Motor neuron (in vitro differentiated cells): ENCODE data around the gene SMC3. TPM values are rescaled to one million over a fixed set of nuclear protein-coding genes. Genes with fewer than 3 reads are reported as not detected.
A peak's percentile ranks its signal among the peaks of the same experiment; 100 is the strongest.
"Not testable (repeated sequence)": the region's sequence is repeated elsewhere in the genome, so short reads cannot be mapped to it uniquely, and the experiment has no call there.

Experiments used
- ATAC-seq, 8 experiments: fragments of 200-7000 bp; cut with Tn5 transposase; replicated peaks in 6 of 8; 2 replicates each; pipeline ENCODE4 v1.8.0; 2021; ENCODE audit warnings: mild to moderate bottlenecking in 8 of 8, moderate library complexity in 8 of 8
- H3K27ac ChIP-seq, 2 donors: fragments of 250-450 bp; sonication (Bioruptor Pico); 2 replicates each; pipeline ENCODE4 v1.9.0; 2021; ENCODE audit warnings: antibody characterized with exemption in 2 of 2, mild to moderate bottlenecking in 2 of 2, moderate library complexity in 1 of 2
- H3K4me1 ChIP-seq, 2 donors: fragments of 250-450 bp; sonication (Bioruptor Pico); replicated peaks in 1 of 2; 2 replicates each; pipeline ENCODE4 v1.6.1; 2021; ENCODE audit warnings: antibody characterized with exemption in 2 of 2, mild to moderate bottlenecking in 2 of 2, moderate library complexity in 1 of 2
- H3K4me3 ChIP-seq, 5 donors: fragments of 250-450 bp; sonication (Bioruptor Pico); 2 replicates each; pipeline ENCODE4 v1.9.0; 2021; ENCODE audit warnings: antibody characterized with exemption in 5 of 5, mild to moderate bottlenecking in 5 of 5, moderate library complexity in 4 of 5
- WGBS, 10 experiments: fragments of 450-650 bp; shearing (Covaris generic); methylation state at CpG; one replicate each; pipeline ENCODE4 v1.0.0; 2022; 5-methylcytosine and 5-hydroxymethylcytosine counted together
- in situ Hi-C, 9 experiments: fragments of 400-800 bp; cut with MboI; loops; one replicate each; pipeline ENCODE4 v1.15.0; 2021; ENCODE audit warnings: low sequenced_read_pairs in 9 of 9, low pct_unique_long_range_greater_than_20kb in 2 of 9; ENCODE audit not compliant: unreplicated experiment in 9 of 9
- total RNA-seq, 8 experiments: library from RNA; unstranded; fragments of 300-600 nt; gene quantifications; 2 replicates each; pipeline versions ENCODE4 v1.2.3 to v1.2.4, GENCODE V29; 2022

SMC3 gene
- total RNA-seq, 8 experiments from 2014 or later: 15.2 to 92.6 (median 46.6) TPM

DNA sequence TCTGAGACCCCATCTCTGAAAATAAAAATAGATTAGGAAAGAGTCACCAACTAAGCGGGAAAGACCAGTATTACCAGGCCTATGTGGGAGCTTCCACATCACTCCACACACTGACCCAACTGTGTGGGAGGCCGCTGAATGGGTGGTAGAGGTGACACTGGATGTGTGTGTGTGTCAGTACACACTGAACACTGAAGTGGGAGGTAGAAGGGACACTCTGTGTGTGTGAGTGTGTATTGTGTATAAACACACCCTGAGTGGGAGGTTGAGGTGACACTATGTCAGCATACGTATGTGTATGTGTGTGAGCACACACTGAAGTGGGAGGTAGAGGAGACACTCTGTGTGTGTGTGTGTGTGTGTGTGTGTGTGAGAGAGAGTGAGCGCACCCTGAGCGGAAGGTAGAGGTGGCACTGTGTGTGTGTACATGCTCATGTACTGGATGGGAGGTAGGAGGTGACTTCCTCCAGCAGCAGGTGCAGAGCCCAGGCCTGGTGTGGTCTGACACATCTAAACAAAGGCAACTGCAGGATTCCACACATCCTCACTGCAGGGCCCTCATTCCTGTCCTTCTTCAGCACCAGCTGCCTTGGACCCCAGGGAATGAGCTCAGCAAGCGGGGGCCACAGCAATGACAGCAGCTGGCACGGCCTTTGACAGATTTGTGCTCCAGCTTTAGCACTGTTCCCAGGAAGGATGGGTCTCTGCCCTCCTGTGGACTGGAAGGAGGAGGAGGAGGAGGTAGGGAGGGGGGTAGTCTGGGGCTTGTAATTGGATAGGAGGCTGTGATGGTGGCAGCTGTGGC, 50.1 kb downstream of the SMC3 start:
- Histone ChIP-seq H3K4me1 (peaks cover 9% of the 10 kb centered on the region in 2 donors), H3K4me3 (no peak overlapping the region), H3K27ac (peak overlapping the region in 1 of 2 donors; percentile 7)
- WGBS, 10 experiments: 40 to 100% (median 69%) methylated on average over 1 to 3 of the region's 7 CpGs; no CpG with 5 or more reads in 6 of the 10 experiments
- in situ Hi-C loops: loop anchor here in 6 of 9 experiments (25.0 kb wide), 3 partner anchors 120 to 1520 kb away; no protein-coding TSS in a partner anchor
- peak in 5 of 8 experiments; percentile 65 to 87 (median 78) for ATAC-seq

DNA sequence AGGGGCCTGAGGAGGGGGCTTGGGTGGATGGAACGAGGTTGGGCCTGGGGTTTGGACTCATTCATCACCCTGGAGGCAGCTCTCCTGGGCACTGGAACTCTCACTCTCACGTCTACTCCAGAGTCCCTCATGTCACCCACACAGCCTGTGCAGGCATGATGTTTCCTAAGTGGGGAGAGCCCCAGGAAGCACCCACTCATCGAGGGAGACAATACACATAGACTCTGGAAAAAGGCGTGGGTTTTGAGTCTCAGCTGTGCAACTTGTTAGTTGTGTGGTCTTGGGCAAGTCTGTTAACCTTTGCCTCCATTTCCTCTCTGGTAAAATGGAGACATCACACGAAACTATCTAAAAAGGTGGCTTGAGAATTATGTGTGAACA, 50.7 kb downstream of the SMC3 start:
- Histone ChIP-seq H3K4me1 (peaks cover 9% of the 10 kb centered on the region in 2 donors), H3K27ac (peak overlapping the region in 1 of 2 donors; percentile 7), H3K4me3 (no peak overlapping the region)
- in situ Hi-C loops: loop anchor here in 6 of 9 experiments (25.0 kb wide), 3 partner anchors 119 to 1519 kb away; no protein-coding TSS in a partner anchor
- WGBS, 10 experiments: 0 to 100% (median 100%) methylated on average over 1 to 2 of the region's 5 CpGs; no CpG with 5 or more reads in 5 of the 10 experiments
- no peak for ATAC-seq

DNA sequence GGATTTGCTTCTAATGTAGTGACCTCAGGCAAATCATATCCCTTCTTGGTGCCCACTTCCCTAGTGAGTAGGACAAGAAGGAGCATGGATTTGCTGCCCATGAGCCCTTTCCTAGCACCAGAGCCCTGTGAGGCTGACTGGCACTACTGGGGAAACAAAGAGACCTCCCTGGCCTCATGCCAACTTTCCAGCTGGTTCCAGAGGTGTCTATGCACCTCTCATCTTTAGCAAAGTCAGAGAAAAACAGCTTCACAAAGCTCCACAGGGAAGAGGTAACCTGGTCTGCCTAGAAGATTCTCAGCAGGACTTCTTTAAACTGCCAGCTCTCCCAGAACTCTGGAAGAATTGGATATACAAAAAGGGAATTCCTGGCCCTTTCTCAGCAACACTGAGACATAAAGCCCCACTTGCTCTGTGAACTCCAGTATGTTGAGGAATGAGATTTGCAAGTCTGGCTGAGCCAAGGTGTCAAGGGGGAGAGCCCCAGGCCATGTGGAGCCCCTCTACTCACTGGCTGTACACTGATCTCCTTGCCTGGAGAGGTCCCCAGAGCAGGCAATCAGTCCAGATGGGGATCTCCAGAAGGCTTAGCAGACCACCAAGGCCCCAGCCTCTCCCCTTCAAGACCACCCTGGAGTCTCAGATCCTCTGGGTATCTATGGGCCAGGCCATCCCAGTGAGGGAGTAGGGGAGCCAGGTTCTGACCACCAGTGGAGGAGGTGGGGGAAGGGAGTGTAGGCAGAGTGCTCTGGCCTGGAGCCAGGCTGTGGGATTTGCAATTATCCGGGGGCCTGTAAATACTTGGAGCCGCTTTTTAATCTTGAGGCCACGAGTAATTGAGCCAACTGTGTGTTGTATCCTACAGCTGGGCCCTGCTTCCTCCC, 52.3 kb downstream of the SMC3 start:
- Histone ChIP-seq H3K4me3 (no peak overlapping the region), H3K27ac (no peak overlapping the region), H3K4me1 (peaks cover 9% of the 10 kb centered on the region in 2 donors)
- in situ Hi-C loops: loop anchor here in 6 of 9 experiments (25.0 kb wide), 3 partner anchors 118 to 1518 kb away; no protein-coding TSS in a partner anchor
- no peak for ATAC-seq
- 90 to 100% methylated on average over 2 of the region's 3 CpGs; no CpG with 5 or more reads in 8 of the 10 experiments for WGBS, 10 experiments

DNA sequence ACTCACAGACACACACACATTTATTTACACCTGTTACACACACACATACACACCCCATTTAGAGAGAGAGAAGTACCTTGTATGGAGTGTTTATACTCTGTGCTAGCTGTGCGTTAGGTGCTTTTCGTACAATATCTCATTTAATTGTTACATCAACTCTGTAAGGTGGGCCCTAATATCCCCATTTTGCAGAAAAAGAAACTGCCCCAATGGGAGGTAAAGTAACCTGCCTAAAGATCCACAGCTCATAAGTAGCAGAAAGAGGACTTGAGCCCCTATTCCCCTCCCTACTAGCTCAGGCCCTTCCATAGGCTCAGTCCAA, 52.9 kb downstream of the SMC3 start:
- peaks cover 9% of the 10 kb centered on the region in 2 donors for H3K4me1 ChIP-seq
- in situ Hi-C loops: loop anchor here in 6 of 9 experiments (25.0 kb wide), 3 partner anchors 117 to 1517 kb away; no protein-coding TSS in a partner anchor
- H3K4me3 ChIP-seq: no peak overlapping the region
- no peak overlapping the region for H3K27ac ChIP-seq
- ATAC-seq: no peak
- WGBS, 10 experiments: 100% methylated on average over 1 to 2 of the region's 2 CpGs; no CpG with 5 or more reads in 7 of the 10 experiments

DNA sequence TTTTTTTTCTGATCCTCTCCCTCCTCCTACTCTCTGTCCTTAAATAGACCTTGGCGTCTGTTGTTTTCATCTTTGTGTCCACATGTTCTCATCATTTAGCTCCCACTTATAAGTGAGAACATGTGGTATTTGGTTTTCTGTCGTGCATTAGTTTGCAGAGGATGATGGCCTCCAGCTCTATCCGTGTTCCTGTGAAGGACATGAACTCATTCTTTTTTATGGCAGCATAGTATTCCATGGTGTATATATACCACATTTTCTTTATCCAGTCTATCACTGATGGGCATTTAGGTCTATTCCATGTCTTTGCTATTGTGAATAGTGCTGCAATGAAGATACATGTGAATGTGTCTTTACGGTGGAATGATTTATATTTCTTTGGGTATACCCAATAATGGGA, 55.8 kb downstream of the SMC3 start:
- 0 to 100% (median 82%) methylated on average over 1 to 3 of the region's 4 CpGs for WGBS, 10 experiments
- not testable (repeated sequence) for H3K4me3 ChIP-seq, H3K4me1 ChIP-seq, H3K27ac ChIP-seq, ATAC-seq
- in situ Hi-C loops: loop anchor here in 6 of 9 experiments (25.0 kb wide), 3 partner anchors 114 to 1514 kb away; no protein-coding TSS in a partner anchor

DNA sequence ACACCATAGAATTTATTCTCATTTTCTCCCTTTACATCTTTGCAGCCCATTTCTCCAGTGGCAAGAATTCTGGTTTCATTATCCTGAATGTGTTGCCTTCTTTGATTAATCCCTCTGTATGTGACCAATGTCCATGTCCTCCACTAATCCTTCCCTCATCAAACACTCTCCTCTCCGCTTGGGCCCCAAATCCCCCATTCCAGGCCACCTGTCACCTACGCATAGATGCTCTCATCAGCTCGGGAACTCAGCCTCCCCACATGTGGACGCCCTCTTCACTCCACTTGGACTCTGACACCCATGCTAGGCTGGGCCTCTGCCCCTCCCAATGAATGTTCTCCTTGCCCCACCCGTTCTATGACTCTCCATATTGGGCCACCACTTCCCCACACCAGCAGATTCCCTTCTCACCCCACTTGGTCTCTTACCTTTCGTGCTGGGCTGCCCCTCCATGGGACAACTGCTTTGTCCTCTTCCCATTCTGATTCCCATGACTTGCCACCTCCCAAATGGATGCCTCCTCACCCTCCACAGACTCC, 57.9 kb downstream of the SMC3 start:
- H3K4me1 ChIP-seq: no peaks in the 10 kb centered on the region
- no peak overlapping the region for H3K4me3 ChIP-seq
- 53 to 100% (median 85%) methylated on average over 1 to 6 of the region's 6 CpGs; no CpG with 5 or more reads in 3 of the 10 experiments for WGBS, 10 experiments
- ATAC-seq: peak in 1 of 8 experiments; percentile 19
- in situ Hi-C loops: no loop called here
- no peak overlapping the region for H3K27ac ChIP-seq

DNA sequence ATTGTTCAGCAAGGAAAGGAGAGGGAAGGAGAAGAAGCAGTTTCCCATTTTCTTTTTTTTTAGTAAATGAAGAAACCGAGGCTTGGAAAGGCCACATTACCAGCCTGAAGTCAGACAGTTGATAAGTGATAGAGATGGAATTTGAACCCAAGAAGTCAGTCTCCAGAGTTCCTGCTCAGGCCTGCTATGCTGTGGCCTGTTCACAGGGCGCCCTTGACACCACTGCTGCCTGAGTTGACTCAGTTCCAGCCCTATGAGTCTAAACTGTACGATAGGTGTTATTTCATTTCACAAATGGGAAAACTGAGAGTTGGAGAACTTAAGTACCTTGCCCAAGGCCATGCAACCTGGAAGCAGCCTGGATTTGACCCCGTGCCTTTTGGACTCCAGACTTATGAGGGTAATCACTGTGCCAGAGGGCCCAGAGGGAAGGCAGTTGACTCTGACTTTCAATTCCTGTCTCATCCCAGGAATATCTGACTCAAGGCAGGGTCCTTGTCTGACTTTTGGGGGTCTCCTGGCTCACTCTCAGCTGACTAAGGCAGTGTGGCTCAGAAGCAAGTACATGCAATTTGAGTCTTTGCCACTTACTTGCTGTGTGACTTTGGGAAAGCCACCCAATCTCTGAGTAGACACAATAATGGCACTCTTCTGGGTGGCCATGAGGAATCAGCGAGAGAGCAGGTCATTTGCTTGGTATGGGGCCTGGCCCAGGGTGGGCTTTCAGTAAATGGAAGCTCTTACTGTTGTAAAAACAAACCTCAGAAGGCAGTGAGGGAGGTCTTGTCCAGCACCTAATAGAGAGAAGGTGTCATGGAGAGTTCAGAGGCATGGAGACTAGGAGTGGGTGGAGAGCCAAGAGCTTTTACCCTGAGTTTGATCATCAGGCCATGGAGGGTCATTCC, 58.7 kb downstream of the SMC3 start:
- 0 to 95% (median 82%) methylated on average over 1 to 5 of the region's 5 CpGs; no CpG with 5 or more reads in 1 of the 10 experiments for WGBS, 10 experiments
- no peaks in the 10 kb centered on the region for H3K4me1 ChIP-seq
- no peak overlapping the region for H3K27ac ChIP-seq
- no peak for ATAC-seq
- H3K4me3 ChIP-seq: no peak overlapping the region
- in situ Hi-C loops: no loop called here

DNA sequence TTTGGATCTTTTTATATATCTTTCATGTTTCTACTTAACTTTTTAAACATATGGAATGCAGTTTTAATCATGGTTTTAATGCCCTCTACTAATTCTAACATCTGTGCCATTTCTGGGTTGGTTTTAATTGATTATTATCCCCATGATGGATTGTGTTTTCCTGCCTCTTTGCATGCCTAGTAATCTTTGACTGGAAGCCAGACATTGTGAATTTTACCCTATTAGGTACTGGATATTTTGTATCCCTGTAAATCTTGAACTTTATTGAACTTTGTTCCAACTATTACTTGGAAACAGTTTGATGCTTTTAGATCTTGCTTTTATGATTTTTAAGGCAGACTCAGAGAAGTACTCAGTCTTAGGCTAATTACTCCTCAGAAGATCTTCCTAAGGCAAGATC, 60.7 kb downstream of the SMC3 start:
- no peaks in the 10 kb centered on the region for H3K4me1 ChIP-seq
- no peak overlapping the region for H3K27ac ChIP-seq
- in situ Hi-C loops: no loop called here
- no peak for ATAC-seq
- no peak overlapping the region for H3K4me3 ChIP-seq

DNA sequence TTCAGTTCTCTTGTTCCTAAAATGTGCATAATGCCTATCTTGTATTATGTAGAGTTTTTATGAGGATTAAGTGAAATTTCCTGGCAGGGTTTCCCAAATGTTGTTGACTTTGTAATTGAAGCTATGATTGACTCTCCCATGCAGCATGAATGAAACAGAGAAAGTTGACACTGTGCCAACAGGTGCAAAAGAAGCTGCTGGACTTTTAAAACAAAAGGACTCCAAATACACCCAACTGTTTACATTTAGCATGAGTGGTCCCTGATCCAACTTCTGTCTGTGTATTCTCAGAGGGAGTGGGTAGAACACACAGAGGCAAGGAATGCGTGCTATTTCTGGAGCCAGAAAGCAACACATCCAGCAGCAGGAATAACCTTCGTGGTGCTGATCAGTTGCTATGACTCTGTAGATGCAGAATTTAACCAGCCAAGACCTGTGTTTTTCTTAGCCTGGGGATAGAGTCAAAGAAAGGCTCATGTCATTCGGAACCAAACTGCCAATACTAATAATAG, 62.2 kb downstream of the SMC3 start:
- in situ Hi-C loops: no loop called here

DNA sequence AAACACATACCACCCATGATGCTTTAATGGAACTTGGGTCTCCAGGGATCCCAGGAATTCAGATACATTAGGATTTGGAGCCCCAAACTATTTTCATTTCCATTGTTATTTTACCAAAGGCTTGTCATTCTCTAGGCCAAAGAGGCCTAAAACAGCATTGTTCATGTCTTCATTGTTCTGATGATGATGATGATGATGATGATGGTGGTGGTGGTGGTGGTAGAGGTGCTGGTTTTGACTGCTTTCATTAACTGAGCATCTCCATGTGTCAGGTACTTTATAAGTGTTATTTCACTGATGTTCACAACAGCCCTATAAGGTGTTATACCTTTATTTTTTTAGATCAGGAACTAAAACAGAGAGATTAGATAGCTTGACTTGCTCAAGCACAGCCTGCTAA, 64.4 kb downstream of the SMC3 start:
- in situ Hi-C loops: no loop called here

More for the DNA sequence above, 62.2 kb downstream of the SMC3 start:
- peak in 6 of 8 experiments; percentile 21 to 97 (median 66) for ATAC-seq
- Histone ChIP-seq H3K27ac (no peak overlapping the region), H3K4me3 (no peak overlapping the region), H3K4me1 (no peaks in the 10 kb centered on the region)
- 40 to 100% (median 75%) methylated on average over 1 to 3 of the region's 3 CpGs; no CpG with 5 or more reads in 3 of the 10 experiments for WGBS, 10 experiments

DNA sequence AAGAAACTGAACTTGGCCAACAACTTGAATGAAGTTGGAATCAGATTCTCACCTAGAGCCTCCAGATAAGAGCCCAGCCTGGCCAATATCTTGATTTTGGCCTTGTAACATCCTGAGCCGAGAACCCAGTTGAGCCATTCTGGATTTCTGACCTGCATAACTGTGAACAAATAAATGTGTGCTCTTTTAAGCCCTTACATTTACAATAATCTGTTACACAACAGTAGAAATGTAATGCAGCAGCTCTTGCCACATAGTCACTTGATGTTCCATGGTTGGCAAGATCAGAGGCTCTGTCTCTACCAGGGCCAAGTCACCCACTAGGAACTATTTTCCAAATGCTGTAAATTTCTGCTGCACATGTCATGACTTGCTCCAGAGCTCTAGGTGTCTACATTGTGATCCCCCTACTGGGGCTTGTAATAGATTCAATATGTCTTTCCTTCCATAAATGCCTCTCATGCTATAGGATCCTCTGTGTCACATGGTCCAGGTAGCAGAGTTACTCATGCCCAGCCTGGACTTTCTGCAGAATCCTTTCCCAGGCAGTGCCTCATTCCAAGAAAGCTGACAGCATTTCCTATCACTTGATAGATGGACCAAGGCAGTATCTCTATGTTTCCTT, 65.2 kb downstream of the SMC3 start:
- 83 to 100% (median 89%) methylated on average over 1 of the region's 1 CpG; no CpG with 5 or more reads in 5 of the 10 experiments for whole genome bisulfite sequencing, 10 experiments
- in situ Hi-C loops: no loop called here

More for the DNA sequence above, 64.4 kb downstream of the SMC3 start:
- H3K4me1 ChIP-seq: peaks cover 3% of the 10 kb centered on the region in 2 donors
- ATAC-seq: no peak
- no peak overlapping the region for H3K4me3 ChIP-seq
- H3K27ac ChIP-seq: no peak overlapping the region

More for the DNA sequence above, 65.2 kb downstream of the SMC3 start:
- Histone ChIP-seq H3K4me1 (peaks cover 10% of the 10 kb centered on the region in 2 donors), H3K4me3 (no peak overlapping the region), H3K27ac (no peak overlapping the region)
- peak in 2 of 8 experiments; percentile 31 to 57 for ATAC-seq
